Effector memory CD4-positive, alpha-beta T cell (primary cell): ENCODE measurements around the gene KCNAB2.

Experiments used
- DNase-seq, 3 donors: peaks; one replicate each; pipeline ENCODE4 v3.0.0-alpha.2; 2020
- H3K27ac ChIP-seq: 2 replicates; pipeline ENCODE4 v1.7.0; 2013; ENCODE audit warnings: mild to moderate bottlenecking, low read length, moderate library complexity; ENCODE audit not compliant: insufficient read depth, poor library complexity, severe bottlenecking
- H3K27me3 ChIP-seq: replicated peaks from 2 replicates; pipeline ENCODE4 v1.7.0; 2013; ENCODE audit warnings: mild to moderate bottlenecking, low read length; ENCODE audit not compliant: insufficient read depth, control insufficient read depth, poor library complexity, severe bottlenecking
- H3K36me3 ChIP-seq: 2 replicates; pipeline ENCODE4 v1.7.0; 2013; ENCODE audit warnings: mild to moderate bottlenecking, low read length, moderate library complexity; ENCODE audit not compliant: control insufficient read depth, insufficient read depth
- H3K4me1 ChIP-seq: 2 replicates; pipeline ENCODE4 v1.7.0; 2013; ENCODE audit warnings: low read length, mild to moderate bottlenecking; ENCODE audit not compliant: control insufficient read depth, insufficient read depth, poor library complexity, severe bottlenecking
- H3K4me3 ChIP-seq: 2 replicates; pipeline ENCODE4 v1.7.0; 2013; ENCODE audit warnings: low read length, low read depth, mild to moderate bottlenecking; ENCODE audit not compliant: insufficient read depth, poor library complexity, severe bottlenecking
- H3K9me3 ChIP-seq: 2 replicates; pipeline ENCODE4 v1.7.0; 2013; ENCODE audit warnings: mild to moderate bottlenecking, low read length, moderate library complexity; ENCODE audit not compliant: control insufficient read depth

KCNAB2 gene

DNA sequence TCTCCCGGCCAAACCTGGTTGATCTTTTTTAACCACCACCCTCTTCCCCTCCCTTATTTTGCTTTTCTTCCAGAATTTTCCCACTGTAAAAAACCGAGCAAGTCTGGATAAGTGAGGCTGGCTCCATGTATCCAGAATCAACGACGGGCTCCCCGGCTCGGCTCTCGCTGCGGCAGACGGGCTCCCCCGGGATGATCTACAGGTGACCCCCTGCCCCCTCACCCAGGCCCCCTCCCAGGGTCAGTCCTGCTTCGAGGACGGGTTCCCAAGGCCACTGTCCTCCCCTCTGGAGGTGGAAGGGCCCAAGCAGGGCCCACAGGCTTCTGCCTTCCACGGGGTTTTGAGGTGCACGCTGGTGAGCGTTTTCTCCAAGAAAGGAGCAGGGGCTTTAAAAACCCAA, 5.2 kb upstream of the KCNAB2 start:
- H3K27ac ChIP-seq, result no peak overlapping the region
- no peak for DNase-seq
- no peaks in the 10 kb centered on the region for H3K9me3 ChIP-seq
- H3K4me1 ChIP-seq, result peaks cover 6% of the 10 kb centered on the region
- no peak overlapping the region for H3K4me3 ChIP-seq
- H3K27me3 ChIP-seq, result no peaks in the 10 kb centered on the region
- peaks cover 65% of the 10 kb centered on the region for H3K36me3 ChIP-seq

DNA sequence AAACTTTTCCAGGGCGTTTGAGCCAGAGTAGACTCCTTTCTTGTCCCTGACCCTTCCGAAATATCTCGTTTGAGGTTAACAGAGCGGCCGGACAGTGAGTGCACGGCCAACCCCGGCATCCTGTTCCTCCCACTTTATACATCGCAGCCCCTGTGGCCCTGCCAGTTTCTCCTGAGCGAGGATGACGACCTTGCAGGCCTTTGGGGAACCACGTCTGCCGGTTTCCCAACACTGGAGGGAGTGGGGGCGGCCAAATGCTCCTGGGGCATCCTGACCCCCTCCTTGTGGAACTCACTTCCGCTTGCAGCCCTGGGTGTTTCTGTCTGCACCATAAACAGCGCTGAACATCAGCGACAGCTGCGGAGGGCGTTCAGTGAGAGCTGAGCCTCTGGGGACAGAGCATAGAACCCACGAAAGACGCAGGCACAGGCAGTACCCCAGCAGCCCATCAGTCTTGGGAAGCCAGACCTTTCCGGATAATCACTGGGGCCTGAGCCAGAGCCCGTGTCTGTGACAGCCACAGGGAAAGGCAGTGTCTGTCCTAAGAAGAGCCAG, 4.8 kb upstream of the KCNAB2 start:
- H3K27ac ChIP-seq, result no peak overlapping the region
- no peak for DNase-seq
- no peak overlapping the region for H3K4me3 ChIP-seq
- peaks cover 70% of the 10 kb centered on the region for H3K36me3 ChIP-seq
- H3K4me1 ChIP-seq, result peaks cover 6% of the 10 kb centered on the region
- no peaks in the 10 kb centered on the region for H3K27me3 ChIP-seq
- H3K9me3 ChIP-seq, result no peaks in the 10 kb centered on the region

DNA sequence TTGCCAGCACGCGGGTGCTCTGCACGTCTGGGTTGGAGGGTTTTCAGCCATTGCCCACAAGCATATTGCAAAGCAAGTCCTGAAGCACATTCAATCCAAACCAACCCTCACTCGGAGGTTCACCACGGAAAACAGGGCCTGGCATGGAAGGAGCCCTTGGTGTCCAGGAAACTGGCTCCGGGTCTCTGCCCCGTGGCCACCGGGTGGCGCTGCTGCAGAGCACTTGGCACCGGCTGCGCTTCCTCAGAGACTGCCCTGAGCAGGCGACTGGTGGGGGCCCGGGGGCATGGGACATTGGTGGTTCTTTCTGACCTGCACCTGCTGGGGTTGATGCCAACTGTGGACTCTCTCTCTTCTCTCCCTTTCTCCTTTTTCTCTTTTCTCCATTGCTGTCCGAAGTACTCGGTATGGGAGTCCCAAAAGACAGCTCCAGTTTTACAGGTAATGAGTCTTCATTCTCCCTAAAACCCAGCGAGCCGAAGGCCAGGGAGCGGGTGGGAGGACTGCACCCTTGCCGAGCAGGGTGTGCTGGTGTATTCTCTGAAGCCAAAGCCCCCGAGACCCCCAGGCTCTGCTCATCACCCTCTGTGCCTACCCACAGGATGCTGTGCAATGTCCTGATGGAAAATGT, 4.1 kb upstream of the KCNAB2 start:
- Histone ChIP-seq H3K36me3 (peaks cover 74% of the 10 kb centered on the region), H3K4me3 (no peak overlapping the region), H3K27ac (no peak overlapping the region), H3K9me3 (no peaks in the 10 kb centered on the region), H3K4me1 (peaks cover 6% of the 10 kb centered on the region), H3K27me3 (no peaks in the 10 kb centered on the region)
- DNase-seq, result no peak

DNA sequence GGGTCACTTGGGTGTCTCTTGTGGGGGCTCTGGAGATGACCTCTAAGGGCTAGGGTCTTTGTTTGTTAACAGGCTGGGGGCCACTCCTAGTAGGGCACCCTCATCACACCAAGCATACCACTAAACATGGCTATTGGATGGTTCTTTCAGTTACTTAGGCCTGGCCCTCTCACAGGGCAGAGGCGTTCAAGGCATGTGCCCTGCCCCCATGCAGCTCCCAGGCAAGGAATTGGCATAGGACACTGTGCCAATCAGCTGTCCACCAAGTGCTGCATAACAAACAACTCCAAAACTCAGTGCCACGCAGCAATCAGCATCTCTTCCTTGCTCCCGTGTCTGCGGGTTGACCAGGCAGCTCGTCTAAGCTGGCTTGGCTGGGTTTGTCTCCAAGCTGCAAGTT, 2.1 kb upstream of the KCNAB2 start:
- no peak for DNase-seq
- Histone ChIP-seq H3K36me3 (peaks cover 86% of the 10 kb centered on the region), H3K27me3 (no peaks in the 10 kb centered on the region), H3K4me1 (no peaks in the 10 kb centered on the region), H3K27ac (no peak overlapping the region), H3K9me3 (no peaks in the 10 kb centered on the region), H3K4me3 (no peak overlapping the region)

DNA sequence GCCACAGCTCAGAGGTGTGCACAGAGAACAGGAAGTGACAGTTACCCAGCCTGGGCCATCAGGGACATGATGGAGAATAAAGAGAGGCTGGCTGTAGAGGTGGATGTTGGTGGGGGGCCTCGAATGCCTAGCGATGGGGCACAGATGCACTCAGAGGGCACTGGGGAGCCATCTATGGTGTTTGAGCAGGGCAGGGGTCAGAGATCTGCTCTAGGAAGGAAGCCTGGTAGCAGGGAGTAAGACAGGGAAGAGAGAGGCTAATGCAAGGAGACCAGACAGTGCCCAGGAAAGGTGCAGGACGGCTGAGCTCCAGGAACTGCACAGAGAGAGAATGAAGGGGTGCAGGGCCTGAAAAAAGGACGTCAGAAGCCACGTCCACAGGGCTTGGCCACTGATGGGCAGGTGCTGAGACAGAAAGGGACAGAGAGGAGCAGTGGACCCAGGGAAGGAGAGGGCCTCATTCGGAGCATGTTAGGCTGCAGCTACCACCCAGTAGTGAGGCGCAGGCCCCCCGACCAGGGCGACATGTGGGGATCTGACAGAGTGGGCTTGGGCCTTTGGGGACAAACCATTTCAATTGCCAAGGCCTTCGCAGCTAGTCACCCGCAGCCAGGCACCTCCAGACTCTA, 1.1 kb upstream of the KCNAB2 start:
- Histone ChIP-seq H3K27me3 (no peaks in the 10 kb centered on the region), H3K36me3 (peaks cover 93% of the 10 kb centered on the region), H3K9me3 (no peaks in the 10 kb centered on the region), H3K4me1 (no peaks in the 10 kb centered on the region), H3K4me3 (no peak overlapping the region), H3K27ac (no peak overlapping the region)
- DNase-seq, result no peak

DNA sequence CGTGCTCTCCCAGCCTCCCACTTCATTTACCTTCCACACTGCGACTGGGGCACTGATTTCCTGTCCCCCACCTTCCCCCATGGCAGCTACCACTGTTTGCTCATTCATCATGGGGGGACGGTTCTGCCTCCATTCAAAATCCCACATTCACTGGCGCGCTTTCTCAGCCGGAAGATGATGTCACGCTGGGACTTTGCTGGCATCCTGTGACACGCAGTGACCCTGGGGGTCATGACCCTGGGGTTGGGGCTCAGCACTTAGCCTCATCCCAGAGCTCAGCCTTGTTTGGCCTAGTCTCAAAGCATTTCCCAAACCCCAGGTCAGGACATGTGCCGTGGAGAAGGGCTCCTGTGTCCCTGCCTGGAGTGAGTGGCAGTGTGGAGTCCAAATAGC, 582 bp upstream of the KCNAB2 start:
- Histone ChIP-seq H3K36me3 (peaks cover 89% of the 10 kb centered on the region), H3K4me3 (no peak overlapping the region), H3K9me3 (no peaks in the 10 kb centered on the region), H3K27me3 (no peaks in the 10 kb centered on the region), H3K27ac (no peak overlapping the region), H3K4me1 (no peaks in the 10 kb centered on the region)
- no peak for DNase-seq

DNA sequence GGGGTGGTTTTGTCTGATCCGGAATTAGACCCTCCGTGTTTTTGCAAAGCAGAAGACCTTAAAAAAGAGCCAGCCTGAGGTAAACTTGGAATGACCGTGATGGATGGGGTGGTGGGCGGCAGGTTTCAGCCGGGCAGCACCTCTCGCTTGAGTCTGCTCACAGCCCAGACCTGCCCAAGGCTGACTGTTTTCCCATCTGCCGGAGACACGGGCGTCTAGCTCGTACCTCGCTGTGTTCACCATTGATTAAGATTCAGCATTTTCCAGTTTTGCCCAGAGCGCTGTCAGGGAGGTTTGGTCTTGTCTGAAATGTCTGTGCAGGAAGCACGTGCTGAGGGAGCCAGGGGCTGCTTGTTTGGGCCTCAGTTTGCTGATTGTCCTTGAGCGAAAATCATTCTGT, 591 bp downstream of the KCNAB2 start:
- H3K4me3 ChIP-seq, result no peak overlapping the region
- H3K4me1 ChIP-seq, result no peaks in the 10 kb centered on the region
- H3K27ac ChIP-seq, result no peak overlapping the region
- H3K36me3 ChIP-seq, result peaks cover 89% of the 10 kb centered on the region
- DNase-seq, result no peak
- no peaks in the 10 kb centered on the region for H3K9me3 ChIP-seq
- no peaks in the 10 kb centered on the region for H3K27me3 ChIP-seq

DNA sequence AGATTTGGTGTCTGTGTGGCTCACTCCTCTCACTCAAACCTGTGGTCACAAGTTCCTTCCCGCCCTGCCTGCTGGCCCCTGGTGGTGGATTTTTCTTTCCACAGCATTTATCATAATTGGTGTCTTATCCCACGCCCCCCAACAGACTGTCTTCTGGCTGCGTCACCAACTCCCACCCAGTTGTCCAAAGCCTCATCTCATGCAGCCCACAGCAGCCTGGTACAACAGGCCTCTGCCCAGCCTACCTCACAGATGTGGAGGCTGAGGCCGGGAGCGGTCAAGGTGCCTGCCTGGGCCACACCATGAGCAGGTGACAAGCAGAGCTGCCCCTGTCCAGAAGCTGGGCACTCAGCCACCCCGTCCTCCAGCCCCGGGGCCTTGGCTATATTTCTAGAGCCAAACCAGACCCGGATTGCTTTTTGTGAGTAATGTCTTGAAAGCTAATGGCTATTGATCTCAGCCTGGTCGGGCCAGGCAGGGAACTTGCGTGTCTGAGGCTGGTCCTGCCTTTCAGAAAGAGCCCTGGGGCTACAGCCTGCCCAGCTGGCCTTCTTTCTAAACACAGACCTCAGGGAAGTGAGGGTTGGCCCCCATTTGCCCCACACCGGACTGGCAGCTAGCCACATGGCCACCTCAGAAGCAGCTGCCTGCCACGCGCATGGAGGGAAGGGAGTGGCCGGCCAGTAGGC, 2.6 kb downstream of the KCNAB2 start:
- peaks cover 78% of the 10 kb centered on the region for H3K36me3 ChIP-seq
- no peak overlapping the region for H3K4me3 ChIP-seq
- no peak overlapping the region for H3K27ac ChIP-seq
- H3K4me1 ChIP-seq, result no peaks in the 10 kb centered on the region
- no peak for DNase-seq
- no peaks in the 10 kb centered on the region for H3K27me3 ChIP-seq
- H3K9me3 ChIP-seq, result no peaks in the 10 kb centered on the region

DNA sequence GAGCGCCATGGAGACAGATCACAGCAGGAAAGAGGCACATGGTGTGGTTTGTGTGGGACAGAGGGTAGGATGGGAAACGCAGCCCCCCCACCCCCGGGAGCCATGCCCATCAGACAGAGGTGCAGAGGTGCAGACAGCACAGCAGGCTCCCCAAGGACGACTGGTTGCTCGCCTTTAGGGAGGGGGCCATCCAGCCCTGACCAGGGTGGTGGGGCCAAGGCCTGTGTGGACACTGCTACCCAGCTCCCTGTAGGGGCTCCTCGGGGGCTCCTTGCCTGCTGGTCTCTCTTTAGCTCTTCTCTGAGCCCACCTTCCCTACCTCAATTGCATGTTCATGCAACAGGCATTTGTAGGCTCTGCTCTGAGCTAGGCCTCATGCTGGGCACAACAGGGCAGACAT, 3.7 kb downstream of the KCNAB2 start:
- Histone ChIP-seq H3K4me1 (no peaks in the 10 kb centered on the region), H3K36me3 (peaks cover 73% of the 10 kb centered on the region), H3K27me3 (no peaks in the 10 kb centered on the region), H3K4me3 (no peak overlapping the region), H3K9me3 (no peaks in the 10 kb centered on the region), H3K27ac (no peak overlapping the region)
- no peak for DNase-seq

DNA sequence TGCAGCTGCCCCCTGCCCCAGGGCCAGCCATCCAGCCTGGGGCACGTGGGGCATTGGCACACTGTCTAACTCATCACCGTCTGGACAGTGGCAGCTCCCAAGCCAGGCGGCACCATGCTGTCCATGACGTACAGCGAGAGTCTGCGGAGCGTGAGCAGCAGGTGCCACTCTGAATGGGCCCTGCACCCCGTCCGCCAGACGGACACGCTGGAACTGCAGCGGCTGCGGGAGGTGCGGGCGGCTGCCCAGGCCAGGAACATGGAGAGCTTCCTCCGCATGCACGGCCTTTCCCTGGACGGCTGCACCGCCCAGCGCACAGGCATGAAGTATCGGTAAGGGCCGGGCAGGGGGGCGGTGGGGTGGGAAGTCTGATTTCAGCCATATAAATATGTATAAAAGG, 5.7 kb downstream of the KCNAB2 start:
- Histone ChIP-seq H3K36me3 (peaks cover 56% of the 10 kb centered on the region), H3K27ac (no peak overlapping the region), H3K4me3 (no peak overlapping the region), H3K9me3 (no peaks in the 10 kb centered on the region), H3K27me3 (no peaks in the 10 kb centered on the region), H3K4me1 (no peaks in the 10 kb centered on the region)
- DNase-seq, result no peak
